MM.1S (cell line): Measurements from ENCODE around the gene RAVER2.

ENCODE experiments used
- DNase-seq: peaks from one replicate; pipeline ENCODE4 v3.0.0-alpha.2; 2015
- H2AFZ ChIP-seq: fragments of 300-600 bp; sonication (generic); 2 replicates; pipeline ENCODE4 v1.6.0; 2016; ENCODE audit warnings: antibody characterized with exemption, low read length
- H3F3A ChIP-seq: fragments of 300-600 bp; sonication (generic); 2 replicates; pipeline ENCODE4 v1.6.1; 2016; ENCODE audit warnings: mild to moderate bottlenecking, antibody characterized with exemption, low read length, moderate library complexity, mixed read lengths; ENCODE audit not compliant: insufficient read depth
- H3K27ac ChIP-seq: fragments of 300-600 bp; sonication (generic); 2 replicates; pipeline ENCODE4 v1.5.1; 2016; ENCODE audit warnings: mild to moderate bottlenecking, low read length
- H3K27me3 ChIP-seq: fragments of 300-600 bp; sonication (generic); replicated peaks from 2 replicates; pipeline ENCODE4 v1.6.0; 2016; ENCODE audit warnings: low read length; ENCODE audit not compliant: insufficient read depth
- H3K36me3 ChIP-seq: fragments of 300-600 bp; sonication (generic); replicated peaks from 2 replicates; pipeline ENCODE4 v1.6.1; 2016; ENCODE audit warnings: mild to moderate bottlenecking, low read length, mixed read lengths; ENCODE audit not compliant: insufficient read depth
- H3K4me1 ChIP-seq: fragments of 300-600 bp; sonication (generic); 2 replicates; pipeline ENCODE4 v1.6.1; 2016; ENCODE audit warnings: low read length, mixed read lengths
- H3K4me2 ChIP-seq: fragments of 300-600 bp; sonication (generic); 2 replicates; pipeline ENCODE4 v1.6.0; 2016; ENCODE audit warnings: low read depth, low read length
- H3K4me3 ChIP-seq: fragments of 300-600 bp; sonication (generic); 2 replicates; pipeline ENCODE4 v1.5.1; 2016; ENCODE audit warnings: low read length, mixed read lengths
- H3K79me2 ChIP-seq: fragments of 300-600 bp; sonication (generic); 2 replicates; pipeline ENCODE4 v1.6.1; 2016; ENCODE audit warnings: mixed run types, low read length, mixed read lengths
- H3K9ac ChIP-seq: fragments of 300-600 bp; sonication (generic); 2 replicates; pipeline ENCODE4 v1.6.1; 2016; ENCODE audit warnings: low read length, mixed read lengths
- H3K9me2 ChIP-seq: fragments of 300-600 bp; sonication (generic); replicated peaks from 2 replicates; pipeline ENCODE4 v1.6.1; 2016; ENCODE audit warnings: mild to moderate bottlenecking, low read length, mixed read lengths; ENCODE audit not compliant: insufficient read depth
- H3K9me3 ChIP-seq: fragments of 300-600 bp; sonication (generic); replicated peaks from 2 replicates; pipeline ENCODE4 v1.6.1; 2016; ENCODE audit warnings: mild to moderate bottlenecking, low read length, mixed read lengths; ENCODE audit not compliant: insufficient read depth
- H4K20me1 ChIP-seq: fragments of 300-600 bp; sonication (generic); 2 replicates; pipeline ENCODE4 v1.6.1; 2016; ENCODE audit warnings: mild to moderate bottlenecking, low read length, moderate library complexity, mixed read lengths; ENCODE audit not compliant: insufficient read depth
- EZH2 ChIP-seq: fragments of 300-600 bp; sonication (generic); optimal IDR thresholded peaks from 2 replicates; pipeline ENCODE3; 2017; ENCODE audit warnings: low read depth, mild to moderate bottlenecking, antibody characterized with exemption, low read length, mixed read lengths
- EZH2phosphoT487 ChIP-seq: fragments of 300-600 bp; sonication (generic); IDR thresholded peaks from 2 replicates; pipeline ENCODE4 v1.6.1; 2018; ENCODE audit warnings: antibody characterized with exemption, low read length
- TF ChIP-seq, protein P1 (sequence below): fragments of 300-600 bp; sonication (generic); IDR thresholded peaks from 2 replicates; pipeline ENCODE4 v1.5.1; 2016; ENCODE audit warnings: antibody characterized with exemption, low read length, mixed read lengths

The RAVER2 gene

DNA sequence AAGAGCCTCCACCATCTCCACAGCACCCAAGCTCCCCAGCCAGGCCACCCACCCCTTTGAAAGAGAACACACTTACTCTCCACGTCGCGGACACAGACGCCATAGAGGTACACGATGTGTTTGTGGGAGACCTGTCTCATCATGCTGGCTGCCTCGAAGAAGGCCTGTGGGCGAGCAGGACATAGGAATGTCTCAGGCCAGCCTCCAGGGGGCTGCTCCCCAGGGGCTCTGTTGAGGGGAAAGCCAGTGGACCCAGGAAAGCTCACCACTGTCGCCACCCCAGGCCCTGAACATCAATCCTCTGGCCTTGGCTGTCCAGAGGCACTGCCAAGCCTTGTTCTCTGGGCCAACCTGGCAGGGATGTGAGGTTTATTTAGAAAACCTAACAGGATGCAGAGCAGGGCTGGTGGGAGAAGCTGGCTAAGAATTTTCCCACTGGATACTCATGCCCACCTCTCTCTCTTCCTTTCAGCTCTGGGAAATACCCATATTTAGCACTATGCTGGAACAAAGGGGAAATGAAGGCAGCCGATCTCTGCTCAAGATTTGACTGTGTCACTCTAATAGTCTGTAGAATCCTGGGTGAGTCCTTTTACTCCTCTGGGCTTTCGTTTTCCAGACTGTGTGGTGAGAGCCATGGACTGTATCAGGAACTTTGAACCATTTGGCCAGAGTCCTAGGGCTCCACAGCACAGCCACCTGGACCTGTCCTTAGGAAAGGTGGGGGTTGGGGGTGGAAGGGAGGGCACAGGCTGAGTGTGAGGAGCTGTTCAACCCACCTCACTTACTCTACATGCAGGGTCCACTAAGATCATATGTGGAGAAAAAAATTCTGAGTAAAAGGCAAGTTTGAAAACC, 101.9 kb downstream of the RAVER2 start:
- no peak overlapping the region for H3K27ac ChIP-seq
- H3K9ac ChIP-seq, result no peak overlapping the region
- no peaks in the 10 kb centered on the region for H4K20me1 ChIP-seq
- TF ChIP-seq, protein P1, sequence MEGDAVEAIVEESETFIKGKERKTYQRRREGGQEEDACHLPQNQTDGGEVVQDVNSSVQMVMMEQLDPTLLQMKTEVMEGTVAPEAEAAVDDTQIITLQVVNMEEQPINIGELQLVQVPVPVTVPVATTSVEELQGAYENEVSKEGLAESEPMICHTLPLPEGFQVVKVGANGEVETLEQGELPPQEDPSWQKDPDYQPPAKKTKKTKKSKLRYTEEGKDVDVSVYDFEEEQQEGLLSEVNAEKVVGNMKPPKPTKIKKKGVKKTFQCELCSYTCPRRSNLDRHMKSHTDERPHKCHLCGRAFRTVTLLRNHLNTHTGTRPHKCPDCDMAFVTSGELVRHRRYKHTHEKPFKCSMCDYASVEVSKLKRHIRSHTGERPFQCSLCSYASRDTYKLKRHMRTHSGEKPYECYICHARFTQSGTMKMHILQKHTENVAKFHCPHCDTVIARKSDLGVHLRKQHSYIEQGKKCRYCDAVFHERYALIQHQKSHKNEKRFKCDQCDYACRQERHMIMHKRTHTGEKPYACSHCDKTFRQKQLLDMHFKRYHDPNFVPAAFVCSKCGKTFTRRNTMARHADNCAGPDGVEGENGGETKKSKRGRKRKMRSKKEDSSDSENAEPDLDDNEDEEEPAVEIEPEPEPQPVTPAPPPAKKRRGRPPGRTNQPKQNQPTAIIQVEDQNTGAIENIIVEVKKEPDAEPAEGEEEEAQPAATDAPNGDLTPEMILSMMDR, result no peak
- TF ChIP-seq EZH2phosphoT487 (no peak), EZH2 (no peak)
- H3K4me2 ChIP-seq, result no peak overlapping the region
- no peaks in the 10 kb centered on the region for H3K9me2 ChIP-seq
- DNase-seq, result no peak
- H3K4me1 ChIP-seq, result 0 out of 2 replicates have a peak, but pooled peaks cover 4% of the 10 kb centered on the region
- no peaks in the 10 kb centered on the region for H3K79me2 ChIP-seq
- H3K27me3 ChIP-seq, result no peaks in the 10 kb centered on the region
- 0 out of 2 replicates have a peak, but pooled peaks cover 2% of the 10 kb centered on the region for H3F3A ChIP-seq
- H3K9me3 ChIP-seq, result no peaks in the 10 kb centered on the region
- H2AFZ ChIP-seq, result no peak overlapping the region
- no peak overlapping the region for H3K4me3 ChIP-seq
- no peaks in the 10 kb centered on the region for H3K36me3 ChIP-seq

GRCh38 chr1:64847666-64848065, 102.8 kb downstream of the RAVER2 start:
- no peak for TF ChIP-seq EZH2
- TF ChIP-seq, protein P1, result no peak
- no peak for TF ChIP-seq EZH2phosphoT487
- Histone ChIP-seq H3K9me2 (no peaks in the 10 kb centered on the region), H4K20me1 (no peaks in the 10 kb centered on the region), H3K4me3 (no peak overlapping the region), H3K79me2 (no peaks in the 10 kb centered on the region), H3K9ac (no peak overlapping the region), H3F3A (no peaks in the 10 kb centered on the region), H3K9me3 (no peaks in the 10 kb centered on the region), H2AFZ (no peak overlapping the region), H3K27ac (no peak overlapping the region), H3K27me3 (no peaks in the 10 kb centered on the region), H3K36me3 (no peaks in the 10 kb centered on the region), H3K4me2 (no peak overlapping the region), H3K4me1 (no peaks in the 10 kb centered on the region)
- DNase-seq, result no peak

GRCh38 chr1:64848136-64848535, 103.3 kb downstream of the RAVER2 start:
- no peaks in the 10 kb centered on the region for H3K36me3 ChIP-seq
- no peak overlapping the region for H3K4me2 ChIP-seq
- no peak for TF ChIP-seq EZH2
- no peak for TF ChIP-seq EZH2phosphoT487
- TF ChIP-seq, protein P1, result no peak
- no peak for DNase-seq
- H3K79me2 ChIP-seq, result no peaks in the 10 kb centered on the region
- H2AFZ ChIP-seq, result no peak overlapping the region
- H3K9me3 ChIP-seq, result no peaks in the 10 kb centered on the region
- no peaks in the 10 kb centered on the region for H3K4me1 ChIP-seq
- H3K9ac ChIP-seq, result no peak overlapping the region
- no peaks in the 10 kb centered on the region for H3K9me2 ChIP-seq
- H3K27ac ChIP-seq, result no peak overlapping the region
- no peaks in the 10 kb centered on the region for H4K20me1 ChIP-seq
- no peaks in the 10 kb centered on the region for H3K27me3 ChIP-seq
- no peaks in the 10 kb centered on the region for H3F3A ChIP-seq
- no peak overlapping the region for H3K4me3 ChIP-seq
